Measurements from ENCODE around the gene NTN4.
"Not testable (repeated sequence)": the region's sequence is repeated elsewhere in the genome, so short reads cannot be mapped to it uniquely, and the experiment has no call there.

Gene NTN4

DNA sequence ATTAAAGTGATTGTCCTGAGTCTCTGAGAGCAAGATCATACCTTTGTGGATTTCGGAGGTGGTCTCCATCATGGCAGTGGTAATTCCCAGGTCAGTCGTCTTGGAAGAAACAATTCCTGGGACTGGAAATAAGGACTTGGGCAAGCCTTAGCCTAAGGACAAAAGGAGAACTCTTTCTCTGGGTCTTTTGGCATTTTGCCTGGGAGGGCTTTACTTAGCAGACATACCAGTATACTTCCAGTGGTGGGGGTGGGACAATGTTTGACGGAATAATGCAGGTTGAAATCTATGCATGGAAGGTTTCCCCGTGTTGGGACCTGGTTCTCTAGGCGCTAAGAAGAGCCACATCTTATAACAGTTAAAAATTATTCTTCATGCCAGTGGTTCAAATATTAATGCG, 168.8 kb downstream of the NTN4 start:
- DNase-seq (ENCODE audit: low spot score) = no peak

GRCh38 chr12:95620171-95620570, 170.4 kb downstream of the NTN4 start:
- no peak for DNase-seq (ENCODE audit: low spot score)

GRCh38 chr12:95616470-95616869, 174.1 kb downstream of the NTN4 start:
- DNase-seq (ENCODE audit: low spot score) = not testable (repeated sequence)

DNA sequence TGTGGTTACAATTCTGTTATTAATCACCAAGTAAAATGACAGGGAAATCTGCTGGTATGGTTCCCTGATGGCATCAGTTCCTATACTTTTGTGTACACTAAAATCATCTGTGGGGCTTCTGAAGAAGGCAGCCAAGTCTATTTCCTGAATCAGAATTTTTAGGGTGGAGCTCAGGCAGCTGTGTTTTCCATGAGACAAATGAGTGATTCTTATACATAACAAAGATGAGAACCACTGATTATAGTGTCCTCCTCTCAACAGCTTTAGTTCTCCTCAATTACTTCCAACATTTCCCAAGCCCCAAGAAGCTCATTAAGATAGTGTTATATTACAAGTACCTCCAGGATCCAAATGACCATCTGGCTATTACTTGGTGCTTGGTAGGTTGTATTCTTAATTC, 174.8 kb downstream of the NTN4 start:
- DNase-seq (ENCODE audit: low spot score) = no peak

- no peak for DNase-seq (ENCODE audit: low spot score)
Observed at GRCh38 chr12:95614390-95614982, 176.1 kb downstream of the NTN4 start.

GRCh38 chr12:95613021-95613420, 177.5 kb downstream of the NTN4 start:
- no peak for DNase-seq (ENCODE audit: low spot score)

- no peak for DNase-seq (ENCODE audit: low spot score)
Observed at GRCh38 chr12:95611676-95612309, 178.8 kb downstream of the NTN4 start.

- DNase-seq (ENCODE audit: low spot score) = no peak
Observed at GRCh38 chr12:95608252-95609033, 182.1 kb downstream of the NTN4 start.

Measured in CD4-positive, alpha-beta T cell treated with Interleukin-2 at 100 ng/mL for 4 hours (primary cell).